Kidney (tissue), 14 donors: Measurements from ENCODE around the gene TCF3. TPM values are rescaled to one million over a fixed set of nuclear protein-coding genes. Genes with fewer than 3 reads are reported as not detected.
A peak's percentile ranks its signal among the peaks of the same experiment; 100 is the strongest.
"Not testable (repeated sequence)": the region's sequence is repeated elsewhere in the genome, so short reads cannot be mapped to it uniquely, and the experiment has no call there.

Source experiments
- DNase-seq, 5 donors: peaks; one replicate each; pipeline ENCODE4 v3.0.0-alpha.2; 2013 to 2020
- FAIRE-seq: peaks from 2 replicates; lab custom pipeline; 2012; peaks lifted over from hg19 to GRCh38; lab: Jason Lieb, UNC
- H3K27ac ChIP-seq, 2 donors: one replicate each; pipeline ENCODE4 v1.7.0; 2013; ENCODE audit warnings: low read depth in 2 of 2, low read length in 2 of 2, inconsistent platforms in 1 of 2
- H3K27me3 ChIP-seq: one replicate; pipeline ENCODE4 v1.7.1; 2013; ENCODE audit warnings: low read length, inconsistent platforms; ENCODE audit not compliant: control insufficient read depth, insufficient read depth
- H3K36me3 ChIP-seq, 3 donors: one replicate each; pipeline versions ENCODE4 v1.7.0 to v1.7.1; 2013; ENCODE audit warnings: low read length in 3 of 3, control low read depth in 1 of 3, inconsistent platforms in 1 of 3; ENCODE audit not compliant: insufficient read depth in 3 of 3, control insufficient read depth in 2 of 3
- H3K4me1 ChIP-seq, 3 donors: one replicate each; pipeline versions ENCODE4 v1.7.0 to v1.7.1; 2013; ENCODE audit warnings: low read length in 3 of 3, inconsistent platforms in 1 of 3, low read depth in 1 of 3; ENCODE audit not compliant: control insufficient read depth in 2 of 3, insufficient read depth in 2 of 3
- H3K4me3 ChIP-seq, 3 donors: one replicate each; pipeline versions ENCODE4 v1.7.0 to v1.8.1; 2013; ENCODE audit warnings: low read length in 3 of 3, control low read depth in 1 of 3, inconsistent platforms in 1 of 3
- H3K9ac ChIP-seq, 3 donors: one replicate each; pipeline versions ENCODE4 v1.7.0 to v1.7.1; 2013; ENCODE audit warnings: low read length in 3 of 3, control low read depth in 1 of 3, inconsistent platforms in 1 of 3
- H3K9me3 ChIP-seq, 3 donors: one replicate each; pipeline versions ENCODE4 v1.7.0 to v1.7.1; 2013; ENCODE audit warnings: low read length in 3 of 3, control low read depth in 1 of 3, inconsistent platforms in 1 of 3; ENCODE audit not compliant: control insufficient read depth in 2 of 3, insufficient read depth in 1 of 3
- CTCF ChIP-seq: IDR thresholded peaks from 3 replicates; pipeline ENCODE4 v1.5.1; 2012; ENCODE audit warnings: mild to moderate bottlenecking, moderate library complexity, borderline replicate concordance; ENCODE audit not compliant: insufficient read depth; ENCODE audit errors: extremely low read depth
- intact Hi-C: fragments of 100-400 bp; cut with DNase I; formaldehyde crosslinking; loops from one replicate; pipeline ENCODE4 v1.11.1; 2022
- polyA plus RNA-seq: library from polyadenylated mRNA; stranded (reverse); fragments of 350-450 nt; fragmentation: Illumina TruSeq; extraction: RNeasy Lipid Tissue Mini Kit (QIAGEN cat#74804); gene quantifications from one replicate; pipeline ENCODE4 v1.2.3, GENCODE V29; 2014; ENCODE audit warnings: low read depth, low replicate concordance; ENCODE audit not compliant: insufficient read depth
- total RNA-seq: library from RNA; stranded (reverse); fragmentation: NEBNext Ultra II Directional; extraction: Animal tissue kit (Norgen Biotek cat#: 25700); gene quantifications from one replicate; pipeline ENCODE4 v1.2.1, GENCODE V29; 2021
- donor health status: control.
- donor health status: control.
- donor health status: control.
- donor health status: control.
- donor health status: control.
- donor health status: DM: yes; HTN: yes; CAD: no.
- donor health status: Normal renal cell carcinoma (clear cell type).

TCF3 gene
- total and polyA plus RNA-seq, 2 donors from 2014 or later: 20.3 to 50.2 TPM

GRCh38 chr19:1691589-1692290 is 39.3 kb upstream of the TCF3 start:
- DNase-seq (no peak), FAIRE-seq (no peak)
- intact Hi-C loops: no loop called here
- H3K4me1 ChIP-seq: no peaks in the 10 kb centered on the region
- H3K9me3 ChIP-seq: no peaks in the 10 kb centered on the region
- no peak overlapping the region for H3K4me3 ChIP-seq
- no peak overlapping the region for H3K27ac ChIP-seq
- no peaks in the 10 kb centered on the region for H3K36me3 ChIP-seq
- peaks cover 8% of the 10 kb centered on the region for H3K27me3 ChIP-seq
- no peak overlapping the region for H3K9ac ChIP-seq
- TF ChIP-seq CTCF: no peak

- DNase-seq (peak in 3 of 5 donors; percentile 30 to 77 (median 37)), FAIRE-seq (no peak)
- H3K4me1 ChIP-seq: no peaks in the 10 kb centered on the region
- H3K27ac ChIP-seq: no peak overlapping the region
- no peaks in the 10 kb centered on the region for H3K36me3 ChIP-seq
- intact Hi-C loops: no loop called here
- no peak overlapping the region for H3K4me3 ChIP-seq
- peaks cover 8% of the 10 kb centered on the region for H3K27me3 ChIP-seq
- no peak overlapping the region for H3K9ac ChIP-seq
- no peaks in the 10 kb centered on the region for H3K9me3 ChIP-seq
- no peak for TF ChIP-seq CTCF
Measured at GRCh38 chr19:1690699-1691307, 38.4 kb upstream of the TCF3 start.

GRCh38 chr19:1685785-1686184 is 33.4 kb upstream of the TCF3 start:
- DNase-seq, H3K4me3 ChIP-seq, H3K27ac ChIP-seq, intact Hi-C loops, H3K4me1 ChIP-seq, H3K27me3 ChIP-seq, H3K9ac ChIP-seq, FAIRE-seq, H3K36me3 ChIP-seq, H3K9me3 ChIP-seq: not testable (repeated sequence)

- DNase-seq (no peak), FAIRE-seq (no peak)
- no peaks in the 10 kb centered on the region for H3K4me1 ChIP-seq
Measured at GRCh38 chr19:1685046-1685445, 32.6 kb upstream of the TCF3 start.

More at GRCh38 chr19:1685046-1685445, 32.6 kb upstream of the TCF3 start:
- H3K9me3 ChIP-seq: no peaks in the 10 kb centered on the region
- no peak overlapping the region for H3K9ac ChIP-seq
- no peak overlapping the region for H3K27ac ChIP-seq
- no peaks in the 10 kb centered on the region for H3K27me3 ChIP-seq
- intact Hi-C loops: no loop called here
- no peaks in the 10 kb centered on the region for H3K36me3 ChIP-seq
- H3K4me3 ChIP-seq: no peak overlapping the region
- no peak for TF ChIP-seq CTCF
